NB4 (cell line): ENCODE data around the gene PDIA3.
"Not testable (repeated sequence)": the region's sequence is repeated elsewhere in the genome, so short reads cannot be mapped to it uniquely, and the experiment has no call there.

Experiments used
- DNase-seq: peaks from one replicate; pipeline ENCODE4 v3.0.0; 2010; ENCODE audit warnings: low read depth
- H3K4me3 ChIP-seq: one replicate; pipeline ENCODE4 v1.5.1; 2011; ENCODE audit warnings: mild to moderate bottlenecking, low read depth, low read length, moderate library complexity
- MYC ChIP-seq: IDR thresholded peaks from 2 replicates; pipeline ENCODE4 v1.6.1; 2011; ENCODE audit warnings: low read depth, low read length
- POLR2A ChIP-seq: IDR thresholded peaks from 2 replicates; pipeline ENCODE4 v1.6.1; 2011; ENCODE audit warnings: mild to moderate bottlenecking; ENCODE audit not compliant: insufficient read length; ENCODE audit errors: extremely low read depth
- TF ChIP-seq, protein P1 (sequence below): IDR thresholded peaks from 2 replicates; pipeline ENCODE4 v1.6.1; 2011; ENCODE audit warnings: low read depth, low read length
- TF ChIP-seq, protein P2 (sequence below): IDR thresholded peaks from one replicate; pipeline ENCODE4 v1.5.1; 2012; ENCODE audit warnings: low read depth, low read length

PDIA3 gene

DNA sequence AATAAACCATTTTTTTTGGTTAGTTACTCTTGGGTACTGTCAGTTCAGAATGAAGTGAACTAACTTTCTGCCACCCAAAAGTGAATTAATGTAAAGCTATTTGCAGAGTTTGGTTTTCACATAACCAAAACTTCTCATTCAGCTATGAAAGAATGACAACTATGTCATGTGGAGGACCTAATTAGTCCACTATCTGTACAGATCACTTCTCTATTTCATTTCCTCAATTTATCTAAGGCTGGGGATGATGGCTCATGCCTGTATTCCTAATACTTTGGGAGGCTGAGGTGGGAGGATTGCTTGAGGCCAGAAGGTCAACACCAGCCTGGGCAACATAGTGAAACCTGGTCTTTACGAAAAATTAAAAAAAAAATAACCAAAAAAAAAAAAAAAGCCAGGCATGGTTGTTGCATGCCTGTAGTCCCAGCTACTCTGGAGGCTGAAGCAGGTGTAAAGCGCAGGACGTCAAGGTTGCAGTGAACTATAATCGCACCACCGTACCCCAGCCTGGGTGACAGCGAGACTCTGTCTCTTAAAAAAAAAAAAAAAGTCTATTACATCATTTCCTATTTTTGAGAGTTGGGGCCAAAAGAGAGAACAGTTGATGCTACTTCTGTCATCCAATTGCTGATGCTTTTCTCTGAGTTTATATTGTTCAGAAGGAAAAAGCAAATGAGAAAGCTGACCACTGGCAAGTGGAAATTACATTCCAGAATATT, 62.9 kb downstream of the PDIA3 start:
- H3K4me3 ChIP-seq, result no peak overlapping the region
- DNase-seq, result no peak
- TF ChIP-seq MYC (no peak), POLR2A (no peak)
- TF ChIP-seq, protein P1, sequence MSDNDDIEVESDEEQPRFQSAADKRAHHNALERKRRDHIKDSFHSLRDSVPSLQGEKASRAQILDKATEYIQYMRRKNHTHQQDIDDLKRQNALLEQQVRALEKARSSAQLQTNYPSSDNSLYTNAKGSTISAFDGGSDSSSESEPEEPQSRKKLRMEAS, result no peak
- TF ChIP-seq, protein P2, sequence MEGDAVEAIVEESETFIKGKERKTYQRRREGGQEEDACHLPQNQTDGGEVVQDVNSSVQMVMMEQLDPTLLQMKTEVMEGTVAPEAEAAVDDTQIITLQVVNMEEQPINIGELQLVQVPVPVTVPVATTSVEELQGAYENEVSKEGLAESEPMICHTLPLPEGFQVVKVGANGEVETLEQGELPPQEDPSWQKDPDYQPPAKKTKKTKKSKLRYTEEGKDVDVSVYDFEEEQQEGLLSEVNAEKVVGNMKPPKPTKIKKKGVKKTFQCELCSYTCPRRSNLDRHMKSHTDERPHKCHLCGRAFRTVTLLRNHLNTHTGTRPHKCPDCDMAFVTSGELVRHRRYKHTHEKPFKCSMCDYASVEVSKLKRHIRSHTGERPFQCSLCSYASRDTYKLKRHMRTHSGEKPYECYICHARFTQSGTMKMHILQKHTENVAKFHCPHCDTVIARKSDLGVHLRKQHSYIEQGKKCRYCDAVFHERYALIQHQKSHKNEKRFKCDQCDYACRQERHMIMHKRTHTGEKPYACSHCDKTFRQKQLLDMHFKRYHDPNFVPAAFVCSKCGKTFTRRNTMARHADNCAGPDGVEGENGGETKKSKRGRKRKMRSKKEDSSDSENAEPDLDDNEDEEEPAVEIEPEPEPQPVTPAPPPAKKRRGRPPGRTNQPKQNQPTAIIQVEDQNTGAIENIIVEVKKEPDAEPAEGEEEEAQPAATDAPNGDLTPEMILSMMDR, result no peak

DNA sequence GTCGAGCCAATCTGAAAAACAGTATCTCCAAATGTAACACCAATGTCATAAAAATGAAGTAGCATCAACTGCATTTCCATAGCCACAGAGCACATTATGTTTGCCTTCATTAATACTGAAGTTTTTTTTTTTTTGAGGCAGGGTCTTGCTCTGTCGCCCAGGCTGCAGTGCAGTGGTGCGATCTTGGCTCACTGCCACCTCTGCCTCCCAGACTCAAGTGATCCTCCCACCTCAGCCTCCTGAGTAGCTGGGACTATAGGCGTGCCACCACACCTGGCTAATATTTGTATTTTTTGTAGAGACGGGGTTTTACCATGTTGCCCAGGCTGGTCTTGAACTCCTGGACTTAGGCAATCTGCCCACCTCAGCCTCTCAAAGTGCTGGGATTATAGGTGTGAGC, 68.8 kb downstream of the PDIA3 start:
- DNase-seq, H3K4me3 ChIP-seq: not testable (repeated sequence)

DNA sequence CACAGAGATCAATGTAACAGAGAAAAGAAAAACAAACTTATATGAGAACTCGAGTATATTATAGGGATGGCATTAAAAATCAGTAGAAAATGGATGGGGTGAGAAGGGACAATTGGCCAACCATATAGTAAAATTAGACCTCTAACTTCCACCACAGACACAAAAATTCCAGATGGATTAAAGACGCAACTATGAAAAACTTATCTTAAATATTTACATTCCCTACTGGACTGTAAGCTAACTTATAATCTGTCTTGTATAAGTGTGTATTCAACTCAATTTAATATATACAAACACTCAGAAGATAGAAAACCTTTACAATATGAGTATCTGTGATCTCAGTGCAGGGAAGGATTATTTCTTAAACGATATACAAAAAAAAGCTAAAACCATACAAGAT, 75.3 kb downstream of the PDIA3 start:
- TF ChIP-seq MYC (no peak), POLR2A (no peak)
- TF ChIP-seq, protein P1, result no peak
- TF ChIP-seq, protein P2, result no peak

More for the DNA sequence above, 75.3 kb downstream of the PDIA3 start:
- DNase-seq, result no peak
- peak overlapping the region; percentile 37 for H3K4me3 ChIP-seq
